DOHH2 (cell line): ENCODE measurements around the gene ADIPOR2.

Experiments
- H3F3A ChIP-seq: fragments of 200-600 bp; sonication (generic), shearing (Covaris generic); 2 replicates; pipeline ENCODE4 v1.6.0; 2016; ENCODE audit warnings: antibody characterized with exemption, mild to moderate bottlenecking; ENCODE audit not compliant: control insufficient read depth, insufficient read depth
- H3K27ac ChIP-seq: fragments of 200-600 bp; sonication (generic); 2 replicates; pipeline ENCODE4 v1.5.1; 2014; ENCODE audit warnings: low read depth, mild to moderate bottlenecking, low read length, moderate library complexity
- H3K27me3 ChIP-seq: fragments of 200-600 bp; sonication (generic); 2 replicates; pipeline ENCODE4 v1.6.1; 2014; ENCODE audit warnings: mild to moderate bottlenecking, low read length, mixed read lengths; ENCODE audit not compliant: control insufficient read depth
- H3K36me3 ChIP-seq: fragments of 200-600 bp; sonication (generic); 2 replicates; pipeline ENCODE4 v1.6.1; 2014; ENCODE audit warnings: mild to moderate bottlenecking, low read length, moderate library complexity, mixed read lengths; ENCODE audit not compliant: control insufficient read depth
- H3K4me1 ChIP-seq: fragments of 200-600 bp; sonication (generic); 2 replicates; pipeline ENCODE4 v1.6.1; 2014; ENCODE audit warnings: mild to moderate bottlenecking, low read length, mixed read lengths; ENCODE audit not compliant: control insufficient read depth
- H3K4me2 ChIP-seq: fragments of 200-600 bp; sonication (generic); 2 replicates; pipeline ENCODE4 v1.6.0; 2014; ENCODE audit warnings: mild to moderate bottlenecking, low read length, moderate library complexity
- H3K4me3 ChIP-seq: fragments of 200-600 bp; sonication (generic); 2 replicates; pipeline ENCODE4 v1.5.1; 2014; ENCODE audit warnings: mild to moderate bottlenecking, low read length, mixed read lengths
- H3K79me2 ChIP-seq: fragments of 200-600 bp; sonication (generic); 2 replicates; pipeline ENCODE4 v1.6.1; 2014; ENCODE audit warnings: mild to moderate bottlenecking, low read length, mixed read lengths; ENCODE audit not compliant: control insufficient read depth
- H3K9me2 ChIP-seq: fragments of 200-600 bp; sonication (generic); replicated peaks from 2 replicates; pipeline ENCODE4 v1.6.1; 2014; ENCODE audit warnings: mild to moderate bottlenecking, low read length, mixed read lengths; ENCODE audit not compliant: control insufficient read depth
- H3K9me3 ChIP-seq: fragments of 200-600 bp; sonication (generic); 2 replicates; pipeline ENCODE4 v1.6.1; 2014; ENCODE audit warnings: antibody characterized with exemption, low read length, mixed read lengths; ENCODE audit not compliant: control insufficient read depth, insufficient read depth
- H4K20me1 ChIP-seq: fragments of 200-600 bp; sonication (generic); 2 replicates; pipeline ENCODE4 v1.6.0; 2014; ENCODE audit warnings: low read depth, mild to moderate bottlenecking, antibody characterized with exemption, low read length, moderate library complexity; ENCODE audit not compliant: control insufficient read depth, insufficient read depth
- CTCF ChIP-seq: fragments of 200-600 bp; sonication (generic); IDR thresholded peaks from one replicate; pipeline ENCODE4 v1.5.1; 2014; ENCODE audit warnings: antibody characterized with exemption, mild to moderate bottlenecking, low read depth, low read length; ENCODE audit not compliant: poor library complexity, severe bottlenecking
- EZH2phosphoT487 ChIP-seq: fragments of 200-600 bp; sonication (generic); IDR thresholded peaks from 2 replicates; pipeline ENCODE4 v1.6.1; 2017; ENCODE audit warnings: borderline replicate concordance, mild to moderate bottlenecking, antibody characterized with exemption, low read length, moderate library complexity, mixed read lengths

Gene ADIPOR2

GRCh38 chr12:1804545-1805332 lies 113.9 kb downstream of the ADIPOR2 start:
- Histone ChIP-seq H3K79me2 (no peaks in the 10 kb centered on the region), H4K20me1 (no peaks in the 10 kb centered on the region), H3K9me3 (no peaks in the 10 kb centered on the region), H3K4me3 (peak overlapping the region; percentile 29; the same call in 1 of the 2 replicates), H3K27ac (no peak overlapping the region), H3K36me3 (no peaks in the 10 kb centered on the region), H3K9me2 (no peaks in the 10 kb centered on the region), H3K4me1 (peaks cover 34% of the 10 kb centered on the region), H3K27me3 (no peaks in the 10 kb centered on the region), H3K4me2 (peak overlapping the region; percentile 50), H3F3A (no peaks in the 10 kb centered on the region)
- TF ChIP-seq EZH2phosphoT487 = no peak
- no peak for TF ChIP-seq CTCF

- H3K79me2 ChIP-seq = no peaks in the 10 kb centered on the region
- H3F3A ChIP-seq = no peaks in the 10 kb centered on the region
- H3K4me1 ChIP-seq = peaks cover 26% of the 10 kb centered on the region
- TF ChIP-seq CTCF (no peak), EZH2phosphoT487 (no peak)
- no peaks in the 10 kb centered on the region for H3K9me3 ChIP-seq
- no peak overlapping the region for H3K4me2 ChIP-seq
- H3K27ac ChIP-seq = no peak overlapping the region
- H3K9me2 ChIP-seq = no peaks in the 10 kb centered on the region
- H3K36me3 ChIP-seq = no peaks in the 10 kb centered on the region
- H3K4me3 ChIP-seq = no peak overlapping the region
- no peaks in the 10 kb centered on the region for H4K20me1 ChIP-seq
- no peaks in the 10 kb centered on the region for H3K27me3 ChIP-seq
Measured at GRCh38 chr12:1805441-1806081, 114.7 kb downstream of the ADIPOR2 start.

- Histone ChIP-seq H3K4me2 (no peak overlapping the region), H3K79me2 (no peaks in the 10 kb centered on the region), H3K4me1 (peaks cover 17% of the 10 kb centered on the region), H3K27ac (no peak overlapping the region), H3K9me3 (no peaks in the 10 kb centered on the region), H3K9me2 (no peaks in the 10 kb centered on the region), H3K4me3 (no peak overlapping the region), H4K20me1 (no peaks in the 10 kb centered on the region), H3K36me3 (no peaks in the 10 kb centered on the region), H3K27me3 (no peaks in the 10 kb centered on the region), H3F3A (no peaks in the 10 kb centered on the region)
- TF ChIP-seq EZH2phosphoT487 = no peak
Measured at GRCh38 chr12:1806301-1807086, 115.6 kb downstream of the ADIPOR2 start.
